Measurements from ENCODE around the gene GK.
A peak's percentile ranks its signal among the peaks of the same experiment; 100 is the strongest.
"Not testable (repeated sequence)": the region's sequence is repeated elsewhere in the genome, so short reads cannot be mapped to it uniquely, and the experiment has no call there.

GK gene

GRCh38 chrX:30653415-30654131, at the start of gene GK:
Gene GK (plus strand): TSS chrX:30653423. CDS start chrX:30653538, 115 bp downstream.
- no peak for DNase-seq (ENCODE audit: low read depth, low spot score)

- DNase-seq (ENCODE audit: low read depth, low spot score), result no peak
These were observed 46.1 kb upstream of the GK start for GRCh38 chrX:30607155-30607554.

- no peak for DNase-seq (ENCODE audit: low read depth, low spot score)
These were observed 43.2 kb upstream of the GK start for GRCh38 chrX:30610026-30610425.

- DNase-seq (ENCODE audit: low read depth, low spot score), result no peak
These were observed 41.0 kb upstream of the GK start for GRCh38 chrX:30612250-30612655.

- no peak for DNase-seq (ENCODE audit: low read depth, low spot score)
These were observed 39.5 kb upstream of the GK start for GRCh38 chrX:30613721-30614120.

GRCh38 chrX:30615229-30615628, 38.0 kb upstream of the GK start:
- DNase-seq (ENCODE audit: low read depth, low spot score), result no peak

GRCh38 chrX:30618160-30618765, 35.0 kb upstream of the GK start:
- no peak for DNase-seq (ENCODE audit: low read depth, low spot score)

- no peak for DNase-seq (ENCODE audit: low read depth, low spot score)
These were observed 33.1 kb upstream of the GK start for GRCh38 chrX:30620125-30620524.

- DNase-seq (ENCODE audit: low read depth, low spot score), result no peak
These were observed 32.1 kb upstream of the GK start for GRCh38 chrX:30620980-30621618.

GRCh38 chrX:30622361-30622760, 30.9 kb upstream of the GK start:
- no peak for DNase-seq (ENCODE audit: low read depth, low spot score)

GRCh38 chrX:30626402-30626801, 26.8 kb upstream of the GK start:
- no peak for DNase-seq (ENCODE audit: low read depth, low spot score)

GRCh38 chrX:30627818-30628652, 25.2 kb upstream of the GK start:
- no peak for DNase-seq (ENCODE audit: low read depth, low spot score)

GRCh38 chrX:30634070-30634469, 19.2 kb upstream of the GK start:
- DNase-seq (ENCODE audit: low read depth, low spot score), result not testable (repeated sequence)

- no peak for DNase-seq (ENCODE audit: low read depth, low spot score)
These were observed 17.6 kb upstream of the GK start for GRCh38 chrX:30635630-30636029.

- no peak for DNase-seq (ENCODE audit: low read depth, low spot score)
These were observed 15.1 kb upstream of the GK start for GRCh38 chrX:30637874-30638815.

- DNase-seq (ENCODE audit: low read depth, low spot score), result not testable (repeated sequence)
These were observed 13.5 kb upstream of the GK start for GRCh38 chrX:30639702-30640101.

GRCh38 chrX:30642642-30643041, 10.6 kb upstream of the GK start:
- DNase-seq (ENCODE audit: low read depth, low spot score), result no peak

GRCh38 chrX:30643313-30643821, 9.9 kb upstream of the GK start:
- DNase-seq (ENCODE audit: low read depth, low spot score), result no peak

GRCh38 chrX:30649859-30650258, 3.4 kb upstream of the GK start:
- DNase-seq (ENCODE audit: low read depth, low spot score), result no peak

GRCh38 chrX:30652527-30653414, 452 bp upstream of the GK start:
- DNase-seq (ENCODE audit: low read depth, low spot score), result peak; percentile 78
